Activated T-cell treated with anti-CD3 and anti-CD28 coated beads for 4 hours (primary cell): ENCODE data around the gene NID1.
"Not testable (repeated sequence)": the region's sequence is repeated elsewhere in the genome, so short reads cannot be mapped to it uniquely, and the experiment has no call there.

Experiments used
- DNase-seq: peaks from one replicate; pipeline ENCODE4 v3.0.0-alpha.2; 2020

The NID1 gene

GRCh38 chr1:236095705-236096520, 31.0 kb upstream of the NID1 start:
- DNase-seq = no peak

- no peak for DNase-seq
These were observed 28.0 kb upstream of the NID1 start for GRCh38 chr1:236092899-236093298.

- DNase-seq = no peak
These were observed 27.0 kb upstream of the NID1 start for GRCh38 chr1:236091933-236092318.

GRCh38 chr1:236090741-236091147, 25.9 kb upstream of the NID1 start:
- no peak for DNase-seq

DNA sequence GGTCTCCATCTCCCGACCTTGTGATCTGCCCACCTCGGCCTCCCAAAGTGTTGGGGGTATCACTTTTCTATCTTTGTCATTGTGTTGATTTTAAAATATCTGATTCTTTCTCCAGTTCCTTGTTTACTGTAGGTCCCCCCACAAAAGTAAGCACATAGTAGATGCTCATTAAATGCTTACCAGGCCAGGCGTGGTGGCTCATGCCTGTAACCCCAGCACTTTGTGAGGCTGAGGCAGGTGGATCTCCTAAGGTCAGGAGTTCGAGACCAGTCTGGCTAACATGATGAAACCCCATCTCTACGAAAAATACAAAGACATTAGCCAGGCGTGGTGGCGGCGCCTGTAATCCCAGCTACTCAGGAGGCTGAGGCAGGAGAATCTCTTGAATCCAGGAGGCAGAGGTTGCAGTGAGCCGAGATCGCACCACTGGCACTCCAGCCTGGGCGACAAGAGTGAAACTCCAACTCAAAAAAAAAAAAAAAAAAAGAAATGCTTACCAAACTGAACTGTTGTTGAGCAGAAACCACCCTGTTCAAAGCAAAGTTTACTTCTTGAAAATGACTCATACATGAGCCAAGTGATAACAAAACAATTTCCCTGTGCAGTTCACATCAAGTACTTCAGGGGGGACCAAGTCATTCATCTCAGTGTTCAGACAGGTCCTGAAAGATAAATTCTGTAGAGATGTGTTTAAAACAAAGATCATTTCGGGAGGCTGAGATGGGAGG, 24.3 kb upstream of the NID1 start:
- no peak for DNase-seq

DNA sequence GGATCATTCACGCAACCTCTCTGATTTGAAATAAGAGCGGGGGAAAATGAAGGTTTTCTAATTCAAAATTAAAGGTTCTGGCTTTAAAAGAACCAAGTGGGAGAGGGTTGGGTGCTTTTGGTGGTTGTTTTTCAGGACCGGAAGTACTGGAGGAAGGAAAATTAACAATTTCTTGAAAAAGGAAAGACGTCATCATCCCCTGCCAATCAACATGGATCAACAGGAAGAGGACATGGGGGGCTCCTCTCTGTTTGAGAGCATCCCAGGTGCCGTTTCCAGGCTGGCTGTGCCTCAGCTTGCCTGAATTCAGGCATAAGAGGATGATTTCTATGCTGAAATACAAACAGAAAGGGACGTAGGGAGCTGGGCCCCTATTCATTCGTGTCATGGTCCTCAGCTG, 21.6 kb upstream of the NID1 start:
- DNase-seq = no peak

GRCh38 chr1:236085545-236086159, 20.8 kb upstream of the NID1 start:
- DNase-seq = no peak

GRCh38 chr1:236084386-236084730, 19.5 kb upstream of the NID1 start:
- no peak for DNase-seq

DNA sequence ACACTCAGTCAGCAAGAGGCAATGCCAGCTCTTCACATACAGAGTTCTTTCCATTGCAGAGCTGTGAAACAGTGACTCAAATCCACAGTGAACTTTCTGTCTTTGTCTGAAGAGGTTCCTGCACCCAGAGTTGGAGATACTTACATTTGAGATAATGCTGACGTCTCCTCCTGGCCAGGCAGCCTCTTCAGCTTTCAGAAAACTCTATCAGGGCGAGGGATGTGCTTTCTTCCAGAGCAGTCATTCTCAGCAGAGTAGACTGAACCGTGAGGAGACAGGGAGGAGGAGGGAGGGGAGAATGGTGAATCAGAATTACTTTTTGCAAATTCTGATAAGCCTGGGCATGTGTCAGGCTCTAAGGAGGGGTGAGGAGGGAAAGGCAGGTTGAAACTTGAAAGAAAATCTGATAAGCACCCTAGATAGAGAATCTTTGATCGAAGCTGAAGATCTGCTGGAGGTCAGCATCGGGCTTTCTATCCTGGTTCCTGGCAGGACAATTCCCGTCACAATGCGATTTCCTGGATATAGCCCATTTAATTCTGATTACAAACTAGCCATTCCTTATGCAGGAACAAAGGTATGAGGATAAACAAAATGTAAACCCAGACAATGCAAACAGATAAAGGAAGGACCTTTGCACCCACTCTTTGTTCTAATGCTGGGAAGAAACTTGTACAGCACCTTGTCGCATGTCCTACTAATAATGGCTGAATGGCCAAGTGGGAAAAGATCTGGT, 18.9 kb upstream of the NID1 start:
- DNase-seq = no peak

DNA sequence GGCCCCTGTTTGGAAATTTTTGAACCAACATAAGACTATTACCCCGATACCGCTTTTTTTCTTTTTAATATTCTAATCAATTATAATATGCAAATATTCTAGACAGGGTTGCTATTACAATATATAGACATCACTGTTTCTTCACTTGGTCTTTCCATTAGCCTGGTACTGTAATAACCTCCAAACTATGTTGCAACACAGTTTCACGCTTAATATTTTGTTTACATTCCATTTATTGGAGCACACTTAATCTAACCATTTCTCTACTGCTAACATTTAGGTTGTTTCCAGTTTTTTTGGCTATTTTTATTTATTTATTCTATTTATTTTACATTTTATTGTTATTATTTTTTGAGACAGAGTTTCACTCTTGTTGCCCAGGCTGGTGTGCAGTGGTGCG, 17.6 kb upstream of the NID1 start:
- no peak for DNase-seq

DNA sequence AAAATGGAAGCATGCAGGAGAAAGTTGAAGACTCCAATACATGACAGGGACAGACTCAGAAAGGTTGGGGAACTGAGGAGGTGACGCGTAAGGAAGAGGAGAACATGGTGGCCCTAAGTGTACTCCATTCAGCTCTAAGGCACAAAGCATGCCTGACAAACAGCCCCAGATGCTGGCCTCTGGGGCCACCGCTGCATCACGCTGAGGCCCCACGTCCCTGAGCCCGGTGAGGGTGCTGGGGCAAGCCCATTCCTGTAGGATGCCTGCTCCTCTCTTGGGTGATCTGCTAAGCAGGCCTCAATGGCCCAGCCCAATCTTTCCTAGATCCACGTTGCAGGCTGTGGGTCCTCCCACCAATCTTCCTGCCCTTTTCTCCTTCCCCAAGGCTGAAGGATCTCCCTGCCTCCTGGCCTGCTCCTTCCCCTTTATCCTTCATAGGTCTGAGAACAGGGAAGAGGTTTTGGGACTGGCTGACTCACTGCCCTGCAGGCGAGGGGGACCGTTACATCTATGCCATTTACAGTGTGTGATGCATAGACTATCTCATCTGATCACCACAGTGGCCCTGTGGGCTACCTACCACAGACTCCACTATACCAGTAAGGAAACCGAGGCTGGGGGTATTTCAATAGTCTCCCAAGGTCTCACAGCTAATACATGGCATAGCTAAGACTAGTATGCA, 16.8 kb upstream of the NID1 start:
- no peak for DNase-seq

DNA sequence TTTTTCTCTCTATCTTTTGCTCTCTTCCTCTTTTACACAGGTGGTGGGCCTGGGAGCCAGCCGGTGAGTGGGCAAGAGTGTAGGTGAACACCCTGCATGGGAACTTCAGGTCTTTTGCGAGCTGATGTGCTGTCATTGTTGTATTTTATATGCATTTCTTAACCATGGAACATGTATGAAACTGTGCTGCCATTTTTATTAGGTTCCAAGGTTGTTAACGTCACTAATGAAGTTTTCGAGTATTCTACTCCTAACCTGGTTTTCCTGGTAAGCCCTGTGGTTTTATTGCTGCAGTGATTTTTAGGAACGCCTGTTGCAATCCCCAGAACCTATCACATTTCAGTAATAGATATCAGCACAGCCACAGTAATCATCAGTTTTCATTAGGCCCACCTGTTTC, 14.8 kb upstream of the NID1 start:
- DNase-seq = no peak

DNA sequence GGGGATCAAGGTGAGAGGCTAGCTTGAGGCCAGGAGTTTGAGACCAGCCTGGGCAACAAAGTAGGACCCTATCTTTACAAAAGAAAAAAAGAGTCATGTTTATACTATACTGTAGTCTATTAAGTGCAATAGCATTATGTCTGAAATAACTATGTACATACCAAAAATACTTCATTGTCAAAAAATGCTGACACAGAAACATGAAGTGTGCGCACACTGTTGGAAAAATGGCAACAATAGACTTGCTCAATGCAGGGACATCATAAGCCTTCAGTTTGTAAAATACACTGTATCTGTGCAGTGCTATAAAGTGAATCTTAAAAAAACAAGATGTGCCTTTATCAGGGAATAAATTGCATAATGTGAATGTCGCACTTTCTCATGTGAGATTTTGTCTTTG, 14.1 kb upstream of the NID1 start:
- DNase-seq = no peak

GRCh38 chr1:236078077-236078476, 13.2 kb upstream of the NID1 start:
- DNase-seq = not testable (repeated sequence)

GRCh38 chr1:236075848-236076247, 11.0 kb upstream of the NID1 start:
- DNase-seq = no peak

DNA sequence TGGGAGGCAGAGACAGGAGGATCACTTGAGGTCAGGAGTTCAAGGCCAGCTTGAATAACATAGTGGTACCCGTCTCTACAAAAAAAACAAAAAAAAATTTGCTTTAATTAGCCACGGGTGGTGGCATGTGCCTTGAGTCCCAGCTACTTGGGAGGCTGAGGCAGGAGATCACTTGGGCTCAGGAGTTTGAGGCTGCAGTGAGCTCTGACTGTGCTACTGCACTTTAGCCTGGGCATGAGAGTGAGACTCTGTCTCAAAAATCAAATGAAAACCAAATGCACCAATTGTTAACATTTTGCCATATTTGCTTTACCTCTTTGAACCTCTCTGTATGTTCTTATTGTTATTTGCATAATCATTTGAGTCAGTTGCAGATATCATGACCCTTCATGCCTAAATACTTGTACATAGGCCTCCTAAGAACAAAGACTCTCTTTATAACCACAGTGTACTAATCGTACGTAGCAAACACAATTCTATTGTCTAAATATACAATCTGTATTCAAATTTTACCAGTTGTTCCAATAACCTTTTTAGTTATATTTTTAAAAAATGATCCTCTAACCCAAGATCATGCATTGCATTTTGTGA, 8.5 kb upstream of the NID1 start:
- DNase-seq = no peak

- no peak for DNase-seq
These were observed 7.1 kb upstream of the NID1 start for GRCh38 chr1:236072001-236072400.

DNA sequence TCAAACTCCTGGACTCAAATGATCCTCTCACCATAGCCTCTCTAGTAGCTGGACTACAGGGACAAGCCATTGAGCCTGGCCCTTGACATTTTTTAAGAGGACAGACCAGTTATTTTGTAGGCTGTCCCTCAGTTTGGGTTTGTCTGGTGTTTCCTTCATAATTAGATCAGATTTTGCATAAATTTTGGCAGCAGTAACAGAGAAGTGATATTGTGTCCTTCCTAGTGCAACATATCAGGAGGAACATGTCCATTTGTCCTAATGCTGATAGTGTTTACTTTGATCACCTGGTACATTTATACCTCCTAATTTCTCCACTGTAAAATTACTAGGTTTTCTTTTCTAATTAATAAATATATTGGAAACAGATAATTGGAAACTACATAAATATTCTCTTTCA, 5.9 kb upstream of the NID1 start:
- no peak for DNase-seq

GRCh38 chr1:236069796-236070195, 4.9 kb upstream of the NID1 start:
- DNase-seq = no peak

GRCh38 chr1:236067854-236068454, 3.1 kb upstream of the NID1 start:
- no peak for DNase-seq

DNA sequence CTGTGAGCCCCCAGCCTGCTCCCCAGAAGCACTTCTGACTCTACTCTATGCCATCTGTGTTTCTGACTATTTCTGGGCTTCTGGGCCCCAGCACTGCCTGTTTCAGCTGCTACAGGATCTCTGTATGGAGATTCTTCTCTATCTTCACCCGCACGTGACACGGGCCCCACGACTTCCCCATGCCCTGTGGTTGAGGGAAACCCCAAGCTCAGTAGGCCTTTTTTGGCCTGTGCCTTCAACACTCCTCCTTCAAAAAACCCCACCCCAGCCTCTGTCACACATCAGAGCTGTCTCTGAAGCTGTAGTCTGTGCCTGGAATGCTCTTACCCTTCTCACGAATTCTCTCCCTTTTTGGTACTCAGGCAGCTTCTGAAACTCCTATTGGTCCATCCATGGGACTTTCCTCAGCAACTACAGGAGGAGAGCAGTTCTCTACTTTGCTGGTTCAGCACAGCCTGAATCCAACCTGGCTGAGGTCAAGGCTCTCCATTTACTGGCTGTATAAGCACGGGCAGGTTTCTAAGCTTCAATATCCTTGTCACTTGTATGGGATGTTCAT, 2.0 kb upstream of the NID1 start:
- DNase-seq = peak; percentile 51

- DNase-seq = no peak
These were observed 1.2 kb upstream of the NID1 start for GRCh38 chr1:236066054-236066453.
